Measurements from ENCODE around the gene MOV10L1. TPM values are rescaled to one million over a fixed set of nuclear protein-coding genes. Genes with fewer than 3 reads are reported as not detected.

MOV10L1 gene
- total and polyA plus RNA-seq, 2 experiments from 2014 or later: 0.73 to 1.8 TPM

DNA sequence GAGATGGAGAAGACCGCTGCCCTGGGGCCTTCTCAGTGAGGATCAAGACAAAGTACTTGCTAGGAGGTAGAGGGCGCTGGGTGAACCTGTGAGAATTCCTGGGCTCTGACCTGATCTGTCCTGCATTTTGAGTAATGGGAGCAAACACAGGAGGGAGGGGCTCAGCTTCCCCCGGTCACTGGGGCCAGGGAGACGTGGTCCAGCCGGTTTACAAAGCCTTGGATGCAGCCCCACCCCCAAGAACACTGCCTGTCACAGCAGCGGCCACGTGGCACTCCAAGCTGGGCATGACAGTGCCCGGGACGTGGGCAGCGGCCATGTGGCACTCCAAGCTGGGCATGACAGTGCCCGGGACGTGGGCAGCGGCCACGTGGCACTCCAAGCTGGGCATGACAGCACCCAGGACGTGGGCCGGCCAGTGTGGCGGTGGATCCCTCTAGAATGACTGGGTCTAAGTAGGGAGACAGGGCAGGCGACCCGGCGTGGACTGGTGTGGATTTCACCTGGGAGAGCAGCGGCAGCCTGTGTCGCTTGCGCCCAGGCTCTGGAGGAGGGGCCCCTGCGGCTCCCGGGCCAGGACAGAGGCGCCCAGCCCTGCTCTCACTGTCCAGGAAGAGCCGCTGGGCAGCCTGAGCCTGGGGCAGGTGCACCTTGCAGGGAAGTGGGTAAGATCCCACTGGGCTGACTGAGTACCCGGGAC lies 29.2 kb upstream of the MOV10L1 start:
- Histone ChIP-seq H3K79me2 (replicated peaks; ENCODE audit: insufficient read depth) (no peaks in the 10 kb centered on the region), H3K27me3 (ENCODE audit: insufficient read depth) (peaks cover 17% of the 10 kb centered on the region), H3K4me3 (no peak overlapping the region), H3K9me2 (ENCODE audit: insufficient read depth) (no peaks in the 10 kb centered on the region), H3K36me3 (ENCODE audit: insufficient read depth) (no peaks in the 10 kb centered on the region), H3K4me1 (ENCODE audit: insufficient read depth) (peaks cover 5% of the 10 kb centered on the region), H3K27ac (ENCODE audit: low read depth) (no peak overlapping the region), H4K20me1 (replicated peaks; ENCODE audit: insufficient read depth) (no peaks in the 10 kb centered on the region), H3F3A (replicated peaks; ENCODE audit: low read depth) (0 out of 2 replicates have a peak, but pooled peaks cover 3% of the 10 kb centered on the region), H2AFZ (no peak overlapping the region; the same call in 1 of the 2 replicates), H3K4me2 (no peak overlapping the region)
- no peak for TF ChIP-seq CREB1 (CRISPR knock-in tag; IDR thresholded peaks at IDR 0.05; ENCODE audit: low read depth)
- TF ChIP-seq POLR2AphosphoS5 (IDR thresholded peaks at IDR 0.05; ENCODE audit: low read depth): no peak
- TF ChIP-seq, protein P1, sequence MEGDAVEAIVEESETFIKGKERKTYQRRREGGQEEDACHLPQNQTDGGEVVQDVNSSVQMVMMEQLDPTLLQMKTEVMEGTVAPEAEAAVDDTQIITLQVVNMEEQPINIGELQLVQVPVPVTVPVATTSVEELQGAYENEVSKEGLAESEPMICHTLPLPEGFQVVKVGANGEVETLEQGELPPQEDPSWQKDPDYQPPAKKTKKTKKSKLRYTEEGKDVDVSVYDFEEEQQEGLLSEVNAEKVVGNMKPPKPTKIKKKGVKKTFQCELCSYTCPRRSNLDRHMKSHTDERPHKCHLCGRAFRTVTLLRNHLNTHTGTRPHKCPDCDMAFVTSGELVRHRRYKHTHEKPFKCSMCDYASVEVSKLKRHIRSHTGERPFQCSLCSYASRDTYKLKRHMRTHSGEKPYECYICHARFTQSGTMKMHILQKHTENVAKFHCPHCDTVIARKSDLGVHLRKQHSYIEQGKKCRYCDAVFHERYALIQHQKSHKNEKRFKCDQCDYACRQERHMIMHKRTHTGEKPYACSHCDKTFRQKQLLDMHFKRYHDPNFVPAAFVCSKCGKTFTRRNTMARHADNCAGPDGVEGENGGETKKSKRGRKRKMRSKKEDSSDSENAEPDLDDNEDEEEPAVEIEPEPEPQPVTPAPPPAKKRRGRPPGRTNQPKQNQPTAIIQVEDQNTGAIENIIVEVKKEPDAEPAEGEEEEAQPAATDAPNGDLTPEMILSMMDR (conservative IDR thresholded peaks at IDR 0.05; ENCODE audit: low read depth in 2 of 2): peak in 1 of 2 experiments; percentile 37; a peak in 3 of 4 replicates
- Mint-ChIP-seq H3K4me3 (no peak overlapping the region), H3K36me3 (ENCODE audit: low read depth) (no peaks in the 10 kb centered on the region), H3K27me3 (ENCODE audit: insufficient read depth, low read depth, poor library complexity) (peaks cover 17% of the 10 kb centered on the region), H3K9me3 (no peaks in the 10 kb centered on the region), H3K4me1 (peaks cover 11% of the 10 kb centered on the region), H3K27ac (no peak overlapping the region)
- DNase-seq (ENCODE audit: low spot score) (peak; percentile 47), ATAC-seq (peak; percentile 20)

DNA sequence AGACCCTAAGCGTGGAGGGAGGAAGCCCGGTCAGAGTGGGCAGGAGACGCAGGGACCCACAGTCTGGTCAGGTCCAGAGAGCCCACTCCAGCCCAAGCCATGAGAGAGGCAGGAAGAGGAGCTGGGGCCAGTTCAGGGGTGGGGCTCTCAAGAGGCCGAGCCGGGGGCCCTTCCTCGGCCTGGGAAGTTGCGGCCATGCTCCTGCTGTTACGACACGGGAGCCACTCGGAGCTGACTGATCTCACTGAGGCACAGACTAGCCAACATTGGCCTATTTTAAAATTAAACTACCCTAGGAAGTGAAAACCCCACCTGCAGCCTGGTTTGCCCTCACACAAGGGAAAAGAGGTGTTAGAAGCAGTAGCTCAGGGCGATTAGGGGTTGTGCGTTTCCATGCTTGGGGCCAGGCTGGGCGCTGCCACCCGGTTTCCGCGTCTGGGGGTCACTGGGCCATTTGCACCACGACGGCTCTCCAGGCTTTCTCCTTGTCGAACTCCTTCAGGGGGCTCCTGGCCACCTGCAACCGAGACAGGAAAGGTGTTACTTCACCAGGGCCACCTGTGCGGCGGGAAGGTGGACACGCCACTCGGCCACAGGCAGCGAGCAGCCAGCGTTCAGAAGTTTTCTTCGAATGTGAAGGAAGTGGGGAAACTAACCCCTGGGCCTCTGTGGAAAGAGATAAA lies 28.5 kb upstream of the MOV10L1 start:
- Histone ChIP-seq H3K79me2 (replicated peaks; ENCODE audit: insufficient read depth) (no peaks in the 10 kb centered on the region), H3K36me3 (ENCODE audit: insufficient read depth) (no peaks in the 10 kb centered on the region), H3K9me2 (ENCODE audit: insufficient read depth) (no peaks in the 10 kb centered on the region), H3K27me3 (ENCODE audit: insufficient read depth) (peaks cover 17% of the 10 kb centered on the region), H3K4me3 (no peak overlapping the region), H3K4me2 (no peak overlapping the region), H3K4me1 (ENCODE audit: insufficient read depth) (peaks cover 5% of the 10 kb centered on the region), H3F3A (replicated peaks; ENCODE audit: low read depth) (0 out of 2 replicates have a peak, but pooled peaks cover 3% of the 10 kb centered on the region), H3K27ac (ENCODE audit: low read depth) (no peak overlapping the region), H4K20me1 (replicated peaks; ENCODE audit: insufficient read depth) (no peaks in the 10 kb centered on the region), H2AFZ (no peak overlapping the region)
- no peak overlapping the region for H3K4me3 Mint-ChIP-seq
- no peak for ATAC-seq
- peaks cover 11% of the 10 kb centered on the region for H3K4me1 Mint-ChIP-seq
- H3K36me3 Mint-ChIP-seq (ENCODE audit: low read depth): no peaks in the 10 kb centered on the region
- H3K9me3 Mint-ChIP-seq: no peaks in the 10 kb centered on the region
- DNase-seq (ENCODE audit: low spot score): no peak
- H3K27ac Mint-ChIP-seq: no peak overlapping the region
- H3K27me3 Mint-ChIP-seq (ENCODE audit: insufficient read depth, low read depth, poor library complexity): peaks cover 14% of the 10 kb centered on the region
- TF ChIP-seq, protein P2, sequence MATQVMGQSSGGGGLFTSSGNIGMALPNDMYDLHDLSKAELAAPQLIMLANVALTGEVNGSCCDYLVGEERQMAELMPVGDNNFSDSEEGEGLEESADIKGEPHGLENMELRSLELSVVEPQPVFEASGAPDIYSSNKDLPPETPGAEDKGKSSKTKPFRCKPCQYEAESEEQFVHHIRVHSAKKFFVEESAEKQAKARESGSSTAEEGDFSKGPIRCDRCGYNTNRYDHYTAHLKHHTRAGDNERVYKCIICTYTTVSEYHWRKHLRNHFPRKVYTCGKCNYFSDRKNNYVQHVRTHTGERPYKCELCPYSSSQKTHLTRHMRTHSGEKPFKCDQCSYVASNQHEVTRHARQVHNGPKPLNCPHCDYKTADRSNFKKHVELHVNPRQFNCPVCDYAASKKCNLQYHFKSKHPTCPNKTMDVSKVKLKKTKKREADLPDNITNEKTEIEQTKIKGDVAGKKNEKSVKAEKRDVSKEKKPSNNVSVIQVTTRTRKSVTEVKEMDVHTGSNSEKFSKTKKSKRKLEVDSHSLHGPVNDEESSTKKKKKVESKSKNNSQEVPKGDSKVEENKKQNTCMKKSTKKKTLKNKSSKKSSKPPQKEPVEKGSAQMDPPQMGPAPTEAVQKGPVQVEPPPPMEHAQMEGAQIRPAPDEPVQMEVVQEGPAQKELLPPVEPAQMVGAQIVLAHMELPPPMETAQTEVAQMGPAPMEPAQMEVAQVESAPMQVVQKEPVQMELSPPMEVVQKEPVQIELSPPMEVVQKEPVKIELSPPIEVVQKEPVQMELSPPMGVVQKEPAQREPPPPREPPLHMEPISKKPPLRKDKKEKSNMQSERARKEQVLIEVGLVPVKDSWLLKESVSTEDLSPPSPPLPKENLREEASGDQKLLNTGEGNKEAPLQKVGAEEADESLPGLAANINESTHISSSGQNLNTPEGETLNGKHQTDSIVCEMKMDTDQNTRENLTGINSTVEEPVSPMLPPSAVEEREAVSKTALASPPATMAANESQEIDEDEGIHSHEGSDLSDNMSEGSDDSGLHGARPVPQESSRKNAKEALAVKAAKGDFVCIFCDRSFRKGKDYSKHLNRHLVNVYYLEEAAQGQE (IDR thresholded peaks at IDR 0.05; ENCODE audit: unreplicated experiment): no peak
- TF ChIP-seq STAT1 (IDR thresholded peaks at IDR 0.05; ENCODE audit: unreplicated experiment) (no peak), EZH2phosphoT487 (IDR thresholded peaks at IDR 0.05; ENCODE audit: unreplicated experiment) (no peak), NANOG (IDR thresholded peaks at IDR 0.05; ENCODE audit: borderline replicate concordance) (no peak), ZNF331 (CRISPR knock-in tag; IDR thresholded peaks at IDR 0.05; ENCODE audit: low read depth) (no peak), JUNB (IDR thresholded peaks at IDR 0.05; ENCODE audit: unreplicated experiment) (no peak), EZH2 (IDR thresholded peaks at IDR 0.05; ENCODE audit: low read depth, unreplicated experiment) (no peak), CREB1 (CRISPR knock-in tag; IDR thresholded peaks at IDR 0.05; ENCODE audit: low read depth) (no peak), POLR2AphosphoS5 (IDR thresholded peaks at IDR 0.05; ENCODE audit: low read depth) (no peak), ZNF114 (CRISPR knock-in tag; IDR thresholded peaks at IDR 0.05) (no peak)
- TF ChIP-seq, protein P3, sequence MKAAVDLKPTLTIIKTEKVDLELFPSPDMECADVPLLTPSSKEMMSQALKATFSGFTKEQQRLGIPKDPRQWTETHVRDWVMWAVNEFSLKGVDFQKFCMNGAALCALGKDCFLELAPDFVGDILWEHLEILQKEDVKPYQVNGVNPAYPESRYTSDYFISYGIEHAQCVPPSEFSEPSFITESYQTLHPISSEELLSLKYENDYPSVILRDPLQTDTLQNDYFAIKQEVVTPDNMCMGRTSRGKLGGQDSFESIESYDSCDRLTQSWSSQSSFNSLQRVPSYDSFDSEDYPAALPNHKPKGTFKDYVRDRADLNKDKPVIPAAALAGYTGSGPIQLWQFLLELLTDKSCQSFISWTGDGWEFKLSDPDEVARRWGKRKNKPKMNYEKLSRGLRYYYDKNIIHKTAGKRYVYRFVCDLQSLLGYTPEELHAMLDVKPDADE (IDR thresholded peaks at IDR 0.05): no peak

Measured in GM23338 (cell line).